ENCODE measurements around the gene PCDH7. TPM values are rescaled to one million over a fixed set of nuclear protein-coding genes. Genes with fewer than 3 reads are reported as not detected.

The PCDH7 gene
- polyA plus RNA-seq, 1 experiment: 18.5 TPM

GRCh38 chr4:30722092-30722358 is 1.9 kb downstream of the PCDH7 start:
- DNase-seq (ENCODE audit: low read depth, low spot score): no peak
- no peaks in the 10 kb centered on the region; the same call in 1 of the 2 replicates for H3K9me3 ChIP-seq (ENCODE audit: control insufficient read depth, insufficient read depth, low read length)
- no peaks in the 10 kb centered on the region for H3K27me3 ChIP-seq (ENCODE audit: control insufficient read depth, insufficient read depth, low read length)
- no peak overlapping the region for H3K27ac ChIP-seq (ENCODE audit: low read depth, low read length)
- ChIA-PET CTCF (interaction anchor here (0.8 to 2.0 kb wide), 15 partner anchors 8 to 429 kb away, joined by 3 to 10 read pairs (median 3); no protein-coding TSS in a partner anchor), POLR2A (interaction anchor here (1.0 kb wide), 1 partner anchor 32 kb away, joined by 4 read pairs; no protein-coding TSS in a partner anchor)
- peak overlapping the region; percentile 87 for H3K4me3 ChIP-seq (ENCODE audit: low read depth, low read length)
- no peak; the same call in 1 of the 2 replicates for TF ChIP-seq CTCF (IDR thresholded peaks at IDR 0.05; ENCODE audit: low read depth, low read length)

- POLR2A ChIA-PET: interaction anchor here (1.0 kb wide), 1 partner anchor 32 kb away, joined by 4 read pairs; no protein-coding TSS in a partner anchor
- no peak for TF ChIP-seq CTCF (IDR thresholded peaks at IDR 0.05; ENCODE audit: low read depth, low read length)
- CTCF ChIA-PET: interaction anchor here (0.9 to 2.0 kb wide), 12 partner anchors 8 to 429 kb away, joined by 3 to 10 read pairs (median 4); no protein-coding TSS in a partner anchor
- H3K27me3 ChIP-seq (ENCODE audit: control insufficient read depth, insufficient read depth, low read length): no peaks in the 10 kb centered on the region
- H3K9me3 ChIP-seq (ENCODE audit: control insufficient read depth, insufficient read depth, low read length): no peaks in the 10 kb centered on the region; the same call in 1 of the 2 replicates
- no peak for DNase-seq (ENCODE audit: low read depth, low spot score)
- H3K27ac ChIP-seq (ENCODE audit: low read depth, low read length): no peak overlapping the region
- H3K4me3 ChIP-seq (ENCODE audit: low read depth, low read length): peak overlapping the region; percentile 87
Measured at GRCh38 chr4:30722359-30723200, 2.4 kb downstream of the PCDH7 start.

GRCh38 chr4:30723201-30723955 is 3.2 kb downstream of the PCDH7 start:
- Histone ChIP-seq H3K4me3 (ENCODE audit: low read depth, low read length) (peak overlapping the region; percentile 87), H3K27ac (ENCODE audit: low read depth, low read length) (peak overlapping the region; percentile 3), H3K9me3 (ENCODE audit: control insufficient read depth, insufficient read depth, low read length) (no peaks in the 10 kb centered on the region; the same call in 1 of the 2 replicates), H3K27me3 (ENCODE audit: control insufficient read depth, insufficient read depth, low read length) (no peaks in the 10 kb centered on the region)
- ChIA-PET POLR2A (no interaction called here), CTCF (interaction anchor here (0.6 to 1.3 kb wide), 2 partner anchors 147 to 238 kb away, joined by 3 read pairs; no protein-coding TSS in a partner anchor)
- TF ChIP-seq CTCF (IDR thresholded peaks at IDR 0.05; ENCODE audit: low read depth, low read length): no peak
- no peak for DNase-seq (ENCODE audit: low read depth, low spot score)

- no peaks in the 10 kb centered on the region for H3K27me3 ChIP-seq (ENCODE audit: control insufficient read depth, insufficient read depth, low read length)
- POLR2A ChIA-PET: no interaction called here
- H3K9me3 ChIP-seq (ENCODE audit: control insufficient read depth, insufficient read depth, low read length): no peaks in the 10 kb centered on the region; the same call in 1 of the 2 replicates
- no peak overlapping the region for H3K27ac ChIP-seq (ENCODE audit: low read depth, low read length)
- peak overlapping the region; percentile 87 for H3K4me3 ChIP-seq (ENCODE audit: low read depth, low read length)
- CTCF ChIA-PET: interaction anchor here (1.3 kb wide), 1 partner anchor 237 kb away, joined by 3 read pairs; no protein-coding TSS in a partner anchor
- no peak for DNase-seq (ENCODE audit: low read depth, low spot score)
- TF ChIP-seq CTCF (IDR thresholded peaks at IDR 0.05; ENCODE audit: low read depth, low read length): no peak
Measured at GRCh38 chr4:30724247-30724646, 4.1 kb downstream of the PCDH7 start.

Data from AG04450 (cell line).